ENCODE results near the gene TMCO4.

TMCO4 gene

DNA sequence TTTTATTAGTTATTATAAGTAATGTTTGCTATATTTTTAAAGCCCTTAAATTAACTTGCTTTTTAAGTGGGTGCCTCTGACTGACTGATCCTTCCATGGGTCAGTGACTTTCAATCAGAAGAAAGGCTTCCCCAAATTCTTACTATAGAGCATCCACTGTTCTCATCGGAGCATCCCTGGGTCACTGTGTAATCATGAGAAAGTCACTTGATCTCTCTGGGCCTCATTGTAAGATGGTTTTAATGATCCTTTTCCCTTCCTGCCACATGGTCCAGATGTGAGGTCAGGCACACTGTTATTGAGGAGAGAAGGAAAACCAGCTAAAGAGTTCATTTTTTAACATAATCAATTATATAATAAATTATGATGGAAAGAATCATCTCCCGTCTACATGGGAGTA lies 166.6 kb downstream of the TMCO4 start:
- peaks cover 10 to 13% of the 10 kb centered on the region in 2 donors for H3K36me3 Mint-ChIP-seq
- no peaks in the 10 kb centered on the region for H3K27me3 Mint-ChIP-seq
- H3K4me1 Mint-ChIP-seq = no peaks in the 10 kb centered on the region
- H3K9me3 Mint-ChIP-seq = no peaks in the 10 kb centered on the region
- DNase-seq (no peak), ATAC-seq (replicated peaks) (no peak)
- no peak overlapping the region for H3K4me3 Mint-ChIP-seq
- H3K27ac Mint-ChIP-seq = no peak overlapping the region

Data from stimulated activated naive B cell treated with anti-CD40 and anti-IgM and Interleukin-4, amounts not matched to agents 10 μg/mL and 1 μg/mL and 100 μg/mL, for 72 hours (primary cell).